Measurements from ENCODE around the gene AP4M1.

AP4M1 gene

DNA sequence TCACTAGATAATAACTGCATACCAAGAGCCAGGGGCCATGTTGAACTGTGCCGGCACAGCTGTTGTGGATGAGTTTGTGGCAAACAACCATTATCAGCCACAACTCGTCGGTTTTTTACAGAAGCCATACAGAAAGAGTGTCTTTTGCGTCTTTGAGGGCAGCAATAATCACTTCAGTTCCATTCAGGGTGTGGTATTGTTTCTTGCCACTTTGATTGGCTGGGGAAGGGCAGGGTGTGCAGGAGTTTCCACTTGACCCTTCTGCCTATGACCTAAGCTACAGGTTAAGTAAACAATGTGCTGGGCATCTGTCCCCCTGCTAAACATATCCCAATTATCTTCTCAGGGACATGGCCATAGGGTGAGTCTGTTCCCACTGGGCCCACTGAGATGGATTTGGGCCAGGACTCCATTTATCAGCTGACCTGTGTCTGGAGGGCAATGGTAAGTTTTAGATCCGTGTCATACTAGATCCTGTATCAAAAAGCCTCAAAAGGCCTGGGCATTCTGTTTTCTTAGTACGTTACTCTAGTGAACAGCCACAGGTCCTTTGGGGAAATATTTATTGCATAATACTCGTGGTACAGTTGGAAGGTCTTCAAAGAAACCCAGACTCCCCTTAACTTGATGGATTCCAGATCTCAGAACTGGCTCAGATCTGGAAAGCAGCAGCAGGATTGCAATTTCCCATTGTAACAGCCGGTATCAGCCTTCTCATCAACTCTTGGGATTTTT is 35.8 kb upstream of the AP4M1 start:
- TF ChIP-seq, protein P1, sequence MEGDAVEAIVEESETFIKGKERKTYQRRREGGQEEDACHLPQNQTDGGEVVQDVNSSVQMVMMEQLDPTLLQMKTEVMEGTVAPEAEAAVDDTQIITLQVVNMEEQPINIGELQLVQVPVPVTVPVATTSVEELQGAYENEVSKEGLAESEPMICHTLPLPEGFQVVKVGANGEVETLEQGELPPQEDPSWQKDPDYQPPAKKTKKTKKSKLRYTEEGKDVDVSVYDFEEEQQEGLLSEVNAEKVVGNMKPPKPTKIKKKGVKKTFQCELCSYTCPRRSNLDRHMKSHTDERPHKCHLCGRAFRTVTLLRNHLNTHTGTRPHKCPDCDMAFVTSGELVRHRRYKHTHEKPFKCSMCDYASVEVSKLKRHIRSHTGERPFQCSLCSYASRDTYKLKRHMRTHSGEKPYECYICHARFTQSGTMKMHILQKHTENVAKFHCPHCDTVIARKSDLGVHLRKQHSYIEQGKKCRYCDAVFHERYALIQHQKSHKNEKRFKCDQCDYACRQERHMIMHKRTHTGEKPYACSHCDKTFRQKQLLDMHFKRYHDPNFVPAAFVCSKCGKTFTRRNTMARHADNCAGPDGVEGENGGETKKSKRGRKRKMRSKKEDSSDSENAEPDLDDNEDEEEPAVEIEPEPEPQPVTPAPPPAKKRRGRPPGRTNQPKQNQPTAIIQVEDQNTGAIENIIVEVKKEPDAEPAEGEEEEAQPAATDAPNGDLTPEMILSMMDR (conservative IDR thresholded peaks at IDR 0.05; ENCODE audit: low read length), result no peak
- TF ChIP-seq EZH2phosphoT487 (IDR thresholded peaks at IDR 0.05; ENCODE audit: borderline replicate concordance), result no peak
- H3K4me1 ChIP-seq (ENCODE audit: insufficient read depth, low read length, poor library complexity, severe bottlenecking), result no peaks in the 10 kb centered on the region
- peaks cover 24% of the 10 kb centered on the region; the same call in 1 of the 2 replicates for H3K36me3 ChIP-seq (ENCODE audit: insufficient read depth, low read length)
- no peaks in the 10 kb centered on the region for H4K20me1 ChIP-seq (ENCODE audit: insufficient read depth, low read length, poor library complexity, severe bottlenecking)
- peaks cover under 1% of the 10 kb centered on the region; the same call in 1 of the 2 replicates for H3K9me3 ChIP-seq (ENCODE audit: insufficient read depth, low read depth, low read length)
- H3K27me3 ChIP-seq (ENCODE audit: insufficient read depth, low read length, poor library complexity, severe bottlenecking), result no peaks in the 10 kb centered on the region
- H3K79me2 ChIP-seq (ENCODE audit: insufficient read depth, low read length), result no peaks in the 10 kb centered on the region
- H3K9me2 ChIP-seq (replicated peaks; ENCODE audit: low read depth, low read length), result no peaks in the 10 kb centered on the region
- H3K4me2 ChIP-seq (ENCODE audit: low read depth, low read length, poor library complexity, severe bottlenecking), result no peak overlapping the region
- H3F3A ChIP-seq (ENCODE audit: low read depth), result no peaks in the 10 kb centered on the region
- H2AFZ ChIP-seq (ENCODE audit: low read length), result no peak overlapping the region
- no peak overlapping the region for H3K9ac ChIP-seq (ENCODE audit: low read depth, low read length, poor library complexity, severe bottlenecking)
- H3K4me3 ChIP-seq (ENCODE audit: low read length, poor library complexity, severe bottlenecking), result no peak overlapping the region

DNA sequence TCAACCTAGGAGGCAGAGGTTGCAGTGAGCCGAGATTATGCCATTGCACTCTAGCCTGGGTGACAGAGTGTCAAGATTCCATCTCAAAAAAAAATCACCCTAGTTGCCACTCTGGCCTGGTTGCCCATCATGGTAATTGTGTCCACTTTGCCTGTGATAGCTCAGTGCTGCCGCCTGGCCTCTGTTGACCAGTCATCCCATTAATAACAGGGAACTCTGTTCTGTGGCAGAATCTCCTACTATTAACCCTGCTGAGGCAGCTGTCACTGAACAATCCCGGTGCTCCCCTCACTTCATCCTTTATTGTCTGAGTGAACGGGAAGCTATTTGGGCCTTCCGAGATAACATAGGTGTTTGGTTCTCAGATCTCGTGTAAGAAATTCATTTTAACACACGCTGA is 34.5 kb upstream of the AP4M1 start:
- H3K36me3 ChIP-seq (ENCODE audit: insufficient read depth, low read length), result peaks cover 38% of the 10 kb centered on the region

DNA sequence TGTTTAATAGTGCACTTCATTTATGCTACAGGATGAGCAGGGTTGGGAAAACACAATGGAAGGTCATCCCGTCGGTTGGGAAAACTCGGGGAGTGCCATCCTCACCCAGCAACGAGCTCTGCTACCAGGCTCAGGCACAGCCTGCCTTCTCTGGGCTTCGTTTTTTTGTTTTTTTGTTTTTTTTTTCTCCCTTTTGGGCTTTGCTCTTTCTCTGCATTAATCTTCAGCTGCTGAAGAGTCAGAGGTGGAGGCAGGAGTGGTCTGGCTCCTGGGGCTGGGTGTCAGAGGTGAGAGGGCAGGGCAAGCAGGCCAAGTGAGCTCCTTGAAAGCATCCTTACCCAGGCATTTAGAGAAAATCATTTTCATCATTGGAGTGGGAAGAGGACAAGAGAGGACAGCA is 31.5 kb upstream of the AP4M1 start:
- TF ChIP-seq EZH2phosphoT487 (IDR thresholded peaks at IDR 0.05; ENCODE audit: borderline replicate concordance), result no peak
- TF ChIP-seq, protein P1 (conservative IDR thresholded peaks at IDR 0.05; ENCODE audit: low read length), result no peak
- Histone ChIP-seq H3K9ac (ENCODE audit: low read depth, low read length, poor library complexity, severe bottlenecking) (no peak overlapping the region), H4K20me1 (ENCODE audit: insufficient read depth, low read length, poor library complexity, severe bottlenecking) (no peaks in the 10 kb centered on the region), H3K36me3 (ENCODE audit: insufficient read depth, low read length) (peaks cover 54% of the 10 kb centered on the region), H3K9me2 (replicated peaks; ENCODE audit: low read depth, low read length) (no peaks in the 10 kb centered on the region), H3K9me3 (ENCODE audit: insufficient read depth, low read depth, low read length) (peaks cover 24% of the 10 kb centered on the region; the same call in 1 of the 2 replicates), H3K4me1 (ENCODE audit: insufficient read depth, low read length, poor library complexity, severe bottlenecking) (no peaks in the 10 kb centered on the region), H3F3A (ENCODE audit: low read depth) (no peaks in the 10 kb centered on the region), H2AFZ (ENCODE audit: low read length) (no peak overlapping the region), H3K27me3 (ENCODE audit: insufficient read depth, low read length, poor library complexity, severe bottlenecking) (no peaks in the 10 kb centered on the region), H3K4me3 (ENCODE audit: low read length, poor library complexity, severe bottlenecking) (no peak overlapping the region), H3K79me2 (ENCODE audit: insufficient read depth, low read length) (no peaks in the 10 kb centered on the region), H3K4me2 (ENCODE audit: low read depth, low read length, poor library complexity, severe bottlenecking) (no peak overlapping the region)

More for the DNA sequence above, 34.5 kb upstream of the AP4M1 start:
- Histone ChIP-seq H3K9me2 (replicated peaks; ENCODE audit: low read depth, low read length) (no peaks in the 10 kb centered on the region), H3K4me3 (ENCODE audit: low read length, poor library complexity, severe bottlenecking) (no peak overlapping the region), H2AFZ (ENCODE audit: low read length) (no peak overlapping the region), H3K79me2 (ENCODE audit: insufficient read depth, low read length) (no peaks in the 10 kb centered on the region), H3K9me3 (ENCODE audit: insufficient read depth, low read depth, low read length) (peaks cover 14% of the 10 kb centered on the region; the same call in 1 of the 2 replicates), H4K20me1 (ENCODE audit: insufficient read depth, low read length, poor library complexity, severe bottlenecking) (no peaks in the 10 kb centered on the region), H3K4me1 (ENCODE audit: insufficient read depth, low read length, poor library complexity, severe bottlenecking) (no peaks in the 10 kb centered on the region), H3F3A (ENCODE audit: low read depth) (no peaks in the 10 kb centered on the region), H3K4me2 (ENCODE audit: low read depth, low read length, poor library complexity, severe bottlenecking) (no peak overlapping the region), H3K27me3 (ENCODE audit: insufficient read depth, low read length, poor library complexity, severe bottlenecking) (no peaks in the 10 kb centered on the region), H3K9ac (ENCODE audit: low read depth, low read length, poor library complexity, severe bottlenecking) (no peak overlapping the region)
- TF ChIP-seq, protein P1 (conservative IDR thresholded peaks at IDR 0.05; ENCODE audit: low read length), result no peak
- TF ChIP-seq EZH2phosphoT487 (IDR thresholded peaks at IDR 0.05; ENCODE audit: borderline replicate concordance), result no peak

Measured in Loucy (cell line).